A549 (cell line): ENCODE data around the gene ATP2B3. TPM values are rescaled to one million over a fixed set of nuclear protein-coding genes. Genes with fewer than 3 reads are reported as not detected.
A peak's percentile ranks its signal among the peaks of the same experiment; 100 is the strongest.

ENCODE experiments used
- ATAC-seq, 2 experiments: fragments of 200-7000 bp in 1 of 2; fragments of >200 bp in 1 of 2; cut with Nextera tagmentation in 1 of 2; cut with Tn5 transposase in 1 of 2; 3 replicates each; pipeline versions ENCODE4 v1.8.0 to v1.9.1; 2018 to 2020; ENCODE audit warnings: mild to moderate bottlenecking in 1 of 2, moderate library complexity in 1 of 2
- CTCF ChIA-PET: fragments of 300-600 bp; sonication (Branson Sonifier 250); formaldehyde crosslinking; extraction: SDS; loops from one replicate; lab custom pipeline; 2021; ENCODE audit warnings: antibody characterized with exemption, inconsistent platforms; lab: Yijun Ruan, JAX
- POLR2A ChIA-PET: fragments of 350-600 bp; formaldehyde crosslinking; extraction: SDS; loops from one replicate; lab custom pipeline; 2021; ENCODE audit warnings: antibody characterized with exemption, inconsistent platforms; lab: Yijun Ruan, JAX
- DNase-seq, 2 experiments: peaks; one replicate each; pipeline versions ENCODE4 v3.0.0 to v3.0.0-alpha.2; 2011 to 2016; ENCODE audit warnings: low read depth in 1 of 2, low spot score in 1 of 2
- FAIRE-seq: peaks from 2 replicates; lab custom pipeline; 2011; peaks lifted over from hg19 to GRCh38; lab: Jason Lieb, UNC
- H3K27ac ChIP-seq, 2 experiments: fragments of >200 bp; sonication (Bioruptor Twin); formaldehyde crosslinking; 3 replicates each; pipeline ENCODE4 v1.5.1; 2016 to 2017
- H3K4me1 ChIP-seq: fragments of >200 bp; sonication (Bioruptor Twin); formaldehyde crosslinking; 3 replicates; pipeline ENCODE4 v1.6.1; 2016
- H3K4me2 ChIP-seq: fragments of >200 bp; sonication (Bioruptor Twin); formaldehyde crosslinking; 3 replicates; pipeline ENCODE4 v1.6.1; 2016
- H3K4me3 ChIP-seq: fragments of >200 bp; sonication (Bioruptor Twin); formaldehyde crosslinking; 3 replicates; pipeline ENCODE4 v1.5.1; 2016
- H3K9me3 ChIP-seq: fragments of >200 bp; sonication (Bioruptor Twin); formaldehyde crosslinking; 3 replicates; pipeline ENCODE4 v1.6.1; 2016
- BHLHE40 ChIP-seq: IDR thresholded peaks from 2 replicates; pipeline ENCODE4 v1.6.1; 2012; ENCODE audit warnings: low read depth, low read length, inconsistent platforms
- CBX8 ChIP-seq: fragments of 200-600 bp; sonication (generic); IDR thresholded peaks from 2 replicates; pipeline ENCODE4 v1.6.1; 2016
- CEBPB ChIP-seq, 2 experiments: fragments of >200 bp in 1 of 2; sonication (Bioruptor Twin) in 1 of 2; formaldehyde crosslinking in 1 of 2; IDR thresholded peaks; 2 replicates each; pipeline ENCODE4 v1.6.1; 2012 to 2016
- E2F6 ChIP-seq: IDR thresholded peaks from 2 replicates; pipeline ENCODE4 v1.6.1; 2012; ENCODE audit warnings: low read depth, borderline replicate concordance
- EHF ChIP-seq: fragments of 250-450 bp; sonication (Bioruptor Pico); IDR thresholded peaks from 2 replicates; pipeline ENCODE4 v1.5.0; 2020; ENCODE audit warnings: mild to moderate bottlenecking
- EP300 ChIP-seq, 2 experiments: fragments of >200 bp; sonication (Bioruptor Twin); formaldehyde crosslinking; IDR thresholded peaks; 2 replicates in 1 of 2; 3 replicates in 1 of 2; pipeline ENCODE4 v1.6.1; 2016 to 2017
- FOSB ChIP-seq: fragments of 250-450 bp; sonication (Bioruptor Pico); IDR thresholded peaks from 2 replicates; pipeline ENCODE4 v1.5.0; 2020; ENCODE audit warnings: mild to moderate bottlenecking, moderate library complexity
- FOSL2 ChIP-seq, 2 experiments: fragments of 450-650 bp in 1 of 2; fragments of >200 bp in 1 of 2; sonication (Bioruptor Twin) in 1 of 2; formaldehyde crosslinking; IDR thresholded peaks; 2 replicates each; pipeline versions ENCODE4 v1.5.0 to v1.6.1; 2016 to 2020; ENCODE audit warnings: mild to moderate bottlenecking in 1 of 2, moderate library complexity in 1 of 2
- FOXS1 ChIP-seq: fragments of 250-450 bp; sonication (Bioruptor Pico); IDR thresholded peaks from 2 replicates; pipeline ENCODE4 v1.5.0; 2020; ENCODE audit warnings: mild to moderate bottlenecking, moderate library complexity
- GATA3 ChIP-seq: IDR thresholded peaks from 2 replicates; pipeline ENCODE4 v1.6.1; 2012; ENCODE audit warnings: borderline replicate concordance
- HEYL ChIP-seq: fragments of 250-450 bp; sonication (Bioruptor Pico); IDR thresholded peaks from 2 replicates; pipeline ENCODE4 v1.8.0; 2021; ENCODE audit warnings: mild to moderate bottlenecking, moderate library complexity
- HOXA7 ChIP-seq: fragments of 250-450 bp; sonication (Bioruptor Pico); IDR thresholded peaks from 2 replicates; pipeline ENCODE4 v1.5.0; 2020; ENCODE audit warnings: mild to moderate bottlenecking, moderate library complexity
- HOXB13 ChIP-seq: fragments of 250-450 bp; sonication (Bioruptor Pico); IDR thresholded peaks from 2 replicates; pipeline ENCODE4 v1.5.0; 2020; ENCODE audit warnings: low read depth, mild to moderate bottlenecking, moderate library complexity
- HOXB5 ChIP-seq: fragments of 250-450 bp; sonication (Bioruptor Pico); IDR thresholded peaks from 2 replicates; pipeline ENCODE4 v1.5.0; 2020; ENCODE audit warnings: mild to moderate bottlenecking, moderate library complexity
- MYC ChIP-seq: IDR thresholded peaks from 2 replicates; pipeline ENCODE4 v1.6.1; 2012; ENCODE audit warnings: mild to moderate bottlenecking, inconsistent platforms, low read length, improper control_type of control experiment, borderline replicate concordance
- NFE2L2 ChIP-seq: fragments of 150-350 bp; conservative IDR thresholded peaks from 2 replicates; pipeline ENCODE4 v1.6.1; 2014; ENCODE audit warnings: low read length
- NPAS2 ChIP-seq: fragments of 250-450 bp; sonication (Bioruptor Pico); IDR thresholded peaks from 2 replicates; pipeline ENCODE4 v1.8.0; 2022; ENCODE audit warnings: mild to moderate bottlenecking, moderate library complexity, borderline replicate concordance
- RARB ChIP-seq: fragments of 250-450 bp; sonication (Bioruptor Pico); IDR thresholded peaks from 2 replicates; pipeline ENCODE4 v1.8.0; 2021; ENCODE audit warnings: mild to moderate bottlenecking, moderate library complexity
- RNF2 ChIP-seq: fragments of 200-600 bp; sonication (generic); IDR thresholded peaks from 2 replicates; pipeline ENCODE4 v1.6.1; 2016; ENCODE audit warnings: low read depth, mild to moderate bottlenecking, antibody characterized with exemption, moderate library complexity, borderline replicate concordance
- SMC3 ChIP-seq: fragments of >200 bp; sonication (Bioruptor Twin); formaldehyde crosslinking; IDR thresholded peaks from 3 replicates; pipeline ENCODE4 v1.6.1; 2018; ENCODE audit warnings: inconsistent platforms
- TP53 ChIP-seq: fragments of 250-450 bp; sonication (Bioruptor Pico); IDR thresholded peaks from 2 replicates; pipeline ENCODE4 v1.5.0; 2021; ENCODE audit warnings: mild to moderate bottlenecking, moderate library complexity
- ZC3H11A ChIP-seq: fragments of 450-650 bp; IDR thresholded peaks from 2 replicates; pipeline ENCODE4 v1.6.1; 2014; ENCODE audit warnings: antibody characterized with exemption, mild to moderate bottlenecking
- WGBS: methylation state at CpG from one replicate; pipeline ENCODE4 v1.1.6; 2017; ENCODE audit errors: missing lambda C conversion rate; 5-methylcytosine and 5-hydroxymethylcytosine counted together
- polyA plus RNA-seq, 4 experiments: library from polyadenylated mRNA; depleted of rRNA in 3 of 4; stranded (reverse); fragments of >200 nt; fragmentation: RNase III in 1 of 4; extraction: RNeasy Plus Mini Kit Qiagen cat#74134 plus additional on column Dnase treatment in 1 of 4; gene quantifications; 2 replicates in 3 of 4; 3 replicates in 1 of 4; pipeline ENCODE4 v1.2.3, GENCODE V29; 2011 to 2017
- TF ChIP-seq, protein P1 (sequence below): fragments of >200 bp; sonication (Bioruptor Twin); formaldehyde crosslinking; IDR thresholded peaks from 3 replicates; pipeline ENCODE4 v1.6.1; 2016
- TF ChIP-seq, protein P2 (sequence below): IDR thresholded peaks from 2 replicates; pipeline ENCODE4 v1.6.1; 2012

Gene ATP2B3
- polyA plus RNA-seq, 2 of the 4 experiments (the other 2 are of a cell fraction) = 0.13 to 0.30 TPM

DNA sequence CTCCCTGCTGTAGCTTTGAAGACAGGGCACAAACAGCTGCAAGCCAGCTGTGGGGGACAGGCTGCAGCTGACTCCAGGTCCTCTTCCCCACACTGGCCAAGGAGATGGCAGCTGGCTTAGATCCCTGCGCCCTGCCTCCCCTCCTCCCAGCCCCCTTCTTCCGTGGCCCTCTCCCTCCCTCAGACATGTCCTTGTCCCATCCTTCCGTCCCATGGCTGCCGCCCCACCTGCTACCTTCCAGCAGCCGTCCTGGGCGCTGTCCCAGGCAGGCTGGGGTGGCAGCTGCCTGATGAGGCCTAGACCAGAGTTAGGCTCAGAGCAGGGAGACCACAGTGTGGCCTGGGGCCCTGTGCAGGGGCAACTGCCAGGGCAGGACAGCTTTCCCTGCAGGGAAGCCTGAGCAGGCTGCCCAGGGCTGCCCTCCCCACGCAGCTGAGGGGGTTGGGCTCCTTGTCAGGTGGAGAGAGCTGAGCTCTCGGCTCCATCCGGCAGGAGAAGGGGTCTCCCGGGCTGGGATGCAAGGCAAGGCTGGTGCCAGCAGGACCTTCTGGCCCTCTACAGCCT is 26.0 kb upstream of the ATP2B3 start:
- ATAC-seq = peak in 1 of 2 experiments; percentile 10; a peak in 2 of 6 replicates
- ChIA-PET POLR2A (no interaction called here), CTCF (interaction anchor here (0.7 to 5.0 kb wide), 7 partner anchors 11 to 459 kb away, joined by 3 to 36 read pairs (median 9); partner anchors contain the start of gene HAUS7)
- 80% methylated on average over 2 of the region's 10 CpGs for WGBS
- FAIRE-seq = no peak
- Histone ChIP-seq H3K4me2 (no peak overlapping the region), H3K9me3 (no peaks in the 10 kb centered on the region), H3K4me3 (no peak overlapping the region), H3K4me1 (peaks cover 9% of the 10 kb centered on the region; the same call in 1 of the 3 replicates), H3K27ac (no peak overlapping the region)
- no peak for DNase-seq
- no peak for TF ChIP-seq TP53
- TF ChIP-seq RNF2 = no peak
- no peak for TF ChIP-seq CEBPB (IDR thresholded peaks at IDR 0.05)
- no peak for TF ChIP-seq FOSB (CRISPR knock-in tag)
- no peak for TF ChIP-seq HOXB5 (CRISPR knock-in tag)
- no peak for TF ChIP-seq HEYL (CRISPR knock-in tag)
- no peak for TF ChIP-seq GATA3
- TF ChIP-seq SMC3 = no peak
- no peak for TF ChIP-seq EP300 (IDR thresholded peaks at IDR 0.05)
- no peak for TF ChIP-seq E2F6
- no peak for TF ChIP-seq RARB
- no peak for TF ChIP-seq HOXB13 (CRISPR knock-in tag)
- TF ChIP-seq MYC = no peak
- TF ChIP-seq FOSL2 (IDR thresholded peaks at IDR 0.05) = no peak
- no peak for TF ChIP-seq FOSL2 (CRISPR knock-in tag; IDR thresholded peaks at IDR 0.05)
- TF ChIP-seq CBX8 = no peak
- TF ChIP-seq BHLHE40 = no peak

GRCh38 chrX:153491918-153492317 is 25.5 kb upstream of the ATP2B3 start:
- 84% methylated on average over 6 of the region's 11 CpGs for WGBS
- FAIRE-seq (no peak), DNase-seq (no peak), ATAC-seq (no peak)
- Histone ChIP-seq H3K27ac (no peak overlapping the region), H3K4me3 (no peak overlapping the region), H3K9me3 (no peaks in the 10 kb centered on the region), H3K4me2 (no peak overlapping the region), H3K4me1 (peaks cover 9% of the 10 kb centered on the region; the same call in 1 of the 3 replicates)
- TF ChIP-seq, protein P1, sequence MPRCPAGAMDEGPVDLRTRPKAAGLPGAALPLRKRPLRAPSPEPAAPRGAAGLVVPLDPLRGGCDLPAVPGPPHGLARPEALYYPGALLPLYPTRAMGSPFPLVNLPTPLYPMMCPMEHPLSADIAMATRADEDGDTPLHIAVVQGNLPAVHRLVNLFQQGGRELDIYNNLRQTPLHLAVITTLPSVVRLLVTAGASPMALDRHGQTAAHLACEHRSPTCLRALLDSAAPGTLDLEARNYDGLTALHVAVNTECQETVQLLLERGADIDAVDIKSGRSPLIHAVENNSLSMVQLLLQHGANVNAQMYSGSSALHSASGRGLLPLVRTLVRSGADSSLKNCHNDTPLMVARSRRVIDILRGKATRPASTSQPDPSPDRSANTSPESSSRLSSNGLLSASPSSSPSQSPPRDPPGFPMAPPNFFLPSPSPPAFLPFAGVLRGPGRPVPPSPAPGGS = no peak
- TF ChIP-seq ZC3H11A (no peak), FOXS1 (CRISPR knock-in tag) (no peak), MYC (no peak), EP300 (IDR thresholded peaks at IDR 0.05) (no peak), FOSL2 (IDR thresholded peaks at IDR 0.05) (no peak), FOSL2 (CRISPR knock-in tag; IDR thresholded peaks at IDR 0.05) (no peak), HOXB5 (CRISPR knock-in tag) (no peak), HOXA7 (CRISPR knock-in tag) (no peak), EHF (CRISPR knock-in tag) (no peak), NPAS2 (CRISPR knock-in tag) (no peak), NFE2L2 (no peak)
- TF ChIP-seq, protein P2, sequence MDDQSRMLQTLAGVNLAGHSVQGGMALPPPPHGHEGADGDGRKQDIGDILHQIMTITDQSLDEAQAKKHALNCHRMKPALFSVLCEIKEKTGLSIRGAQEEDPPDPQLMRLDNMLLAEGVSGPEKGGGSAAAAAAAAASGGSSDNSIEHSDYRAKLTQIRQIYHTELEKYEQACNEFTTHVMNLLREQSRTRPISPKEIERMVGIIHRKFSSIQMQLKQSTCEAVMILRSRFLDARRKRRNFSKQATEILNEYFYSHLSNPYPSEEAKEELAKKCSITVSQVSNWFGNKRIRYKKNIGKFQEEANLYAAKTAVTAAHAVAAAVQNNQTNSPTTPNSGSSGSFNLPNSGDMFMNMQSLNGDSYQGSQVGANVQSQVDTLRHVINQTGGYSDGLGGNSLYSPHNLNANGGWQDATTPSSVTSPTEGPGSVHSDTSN = no peak
- ChIA-PET CTCF (interaction anchor here (0.7 to 5.0 kb wide), 8 partner anchors 11 to 459 kb away, joined by 3 to 36 read pairs (median 9); partner anchors contain the start of gene HAUS7), POLR2A (no interaction called here)
